CD14-positive monocyte (primary cell): ENCODE measurements around the gene STRAP. TPM values are rescaled to one million over a fixed set of nuclear protein-coding genes. Genes with fewer than 3 reads are reported as not detected.

Experiments
- DNase-seq, 3 donors: peaks; one replicate each; pipeline ENCODE4 v3.0.0-alpha.2; 2011 to 2022
- H2AFZ ChIP-seq: 2 replicates; pipeline ENCODE4 v1.6.0; 2012; ENCODE audit warnings: mild to moderate bottlenecking, low read depth, low read length, inconsistent platforms; ENCODE audit not compliant: insufficient read depth, poor library complexity, severe bottlenecking
- H3K27ac ChIP-seq, 2 donors: 1 replicate in 1 of 2; 2 replicates in 1 of 2; pipeline ENCODE4 v1.5.1; 2012 to 2013; ENCODE audit warnings: low read length in 2 of 2, control low read depth in 1 of 2, inconsistent platforms in 1 of 2, low read depth in 1 of 2, mild to moderate bottlenecking in 1 of 2
- H3K27me3 ChIP-seq, 2 donors: one replicate each; pipeline versions ENCODE4 v1.6.0 to v1.6.1; 2011 to 2013; ENCODE audit warnings: low read length in 2 of 2; ENCODE audit not compliant: control insufficient read depth in 2 of 2, insufficient read depth in 2 of 2
- H3K36me3 ChIP-seq, 2 donors: replicated peaks in 1 of 2; 1 replicate in 1 of 2; 2 replicates in 1 of 2; pipeline versions ENCODE4 v1.5.1 to v1.6.1; 2012 to 2013; ENCODE audit warnings: low read length in 2 of 2, control low read depth in 1 of 2, inconsistent platforms in 1 of 2, mild to moderate bottlenecking in 1 of 2; ENCODE audit not compliant: insufficient read depth in 2 of 2, control insufficient read depth in 1 of 2
- H3K4me1 ChIP-seq, 2 donors: 1 replicate in 1 of 2; 2 replicates in 1 of 2; pipeline versions ENCODE4 v1.5.1 to v1.6.1; 2012 to 2013; ENCODE audit warnings: low read length in 2 of 2, control low read depth in 1 of 2, inconsistent platforms in 1 of 2, mild to moderate bottlenecking in 1 of 2, moderate library complexity in 1 of 2; ENCODE audit not compliant: insufficient read depth in 2 of 2, control insufficient read depth in 1 of 2
- H3K4me2 ChIP-seq: replicated peaks from 2 replicates; pipeline ENCODE3; 2012; ENCODE audit warnings: low read length, moderate library complexity, mild to moderate bottlenecking; ENCODE audit not compliant: poor library complexity, severe bottlenecking; ENCODE audit errors: extremely low read depth
- H3K4me3 ChIP-seq, 3 experiments: fragments of 200-600 bp in 1 of 3; sonication (generic) in 1 of 3; replicated peaks in 1 of 3; 1 replicate in 2 of 3; 2 replicates in 1 of 3; pipeline ENCODE4 v1.5.1; 2011 to 2013; ENCODE audit warnings: low read length in 3 of 3, mild to moderate bottlenecking in 3 of 3, control low read depth in 2 of 3, low read depth in 2 of 3, inconsistent platforms in 1 of 3, moderate library complexity in 1 of 3
- H3K79me2 ChIP-seq: 2 replicates; pipeline ENCODE4 v1.6.0; 2012; ENCODE audit warnings: mild to moderate bottlenecking, control low read depth, inconsistent platforms, low read length, moderate library complexity; ENCODE audit not compliant: insufficient read depth
- H3K9ac ChIP-seq: 2 replicates; pipeline ENCODE4 v1.6.0; 2017; ENCODE audit warnings: low read length, mild to moderate bottlenecking; ENCODE audit not compliant: insufficient read depth, poor library complexity, severe bottlenecking
- H3K9me3 ChIP-seq, 2 donors: replicated peaks in 1 of 2; 1 replicate in 1 of 2; 2 replicates in 1 of 2; pipeline versions ENCODE4 v1.5.1 to v1.6.1; 2012 to 2013; ENCODE audit warnings: low read length in 2 of 2, control low read depth in 1 of 2; ENCODE audit not compliant: control insufficient read depth in 1 of 2, insufficient read depth in 1 of 2
- H4K20me1 ChIP-seq: 2 replicates; pipeline ENCODE4 v1.6.0; 2012; ENCODE audit warnings: mild to moderate bottlenecking, low read length, control low read depth, moderate library complexity; ENCODE audit not compliant: insufficient read depth
- H3K27ac Mint-ChIP-seq, 7 donors: one replicate each; pipeline ENCODE4 v1.8.0; 2020; ENCODE audit warnings: mild to moderate bottlenecking in 7 of 7, mixed read lengths in 7 of 7, moderate library complexity in 6 of 7, inconsistent platforms in 2 of 7
- H3K27me3 Mint-ChIP-seq, 3 donors: one replicate each; pipeline ENCODE4 v1.8.0; 2021 to 2022; ENCODE audit warnings: low read depth in 3 of 3, mild to moderate bottlenecking in 3 of 3, mixed read lengths in 3 of 3, moderate library complexity in 3 of 3, inconsistent platforms in 1 of 3
- H3K36me3 Mint-ChIP-seq, 2 donors: one replicate each; pipeline ENCODE4 v1.8.0; 2020; ENCODE audit warnings: mixed read lengths in 2 of 2, inconsistent platforms in 1 of 2, mild to moderate bottlenecking in 1 of 2
- H3K4me1 Mint-ChIP-seq: one replicate; pipeline ENCODE4 v1.8.0; 2020; ENCODE audit warnings: mild to moderate bottlenecking, mixed read lengths
- H3K4me3 Mint-ChIP-seq, 2 donors: one replicate each; pipeline ENCODE4 v1.8.0; 2020; ENCODE audit warnings: mild to moderate bottlenecking in 2 of 2, mixed read lengths in 2 of 2, moderate library complexity in 1 of 2
- H3K9me3 Mint-ChIP-seq, 7 donors: one replicate each; pipeline ENCODE4 v1.8.0; 2020 to 2022; ENCODE audit warnings: mixed read lengths in 7 of 7, mild to moderate bottlenecking in 6 of 7, moderate library complexity in 6 of 7, inconsistent platforms in 2 of 7
- CTCF ChIP-seq: fragments of 200-600 bp; IDR thresholded peaks from one replicate; pipeline ENCODE4 v1.8.0; 2022; ENCODE audit warnings: antibody characterized with exemption, mild to moderate bottlenecking
- WGBS: methylation state at CpG from one replicate; pipeline ENCODE4 v1.1.5; 2013; ENCODE audit warnings: missing lambda C conversion rate; ENCODE audit not compliant: insufficient coverage; 5-methylcytosine and 5-hydroxymethylcytosine counted together
- intact Hi-C, 2 donors: fragments of 100-400 bp; cut with micrococcal nuclease; formaldehyde crosslinking; loops; one replicate each; pipeline versions ENCODE4 v1.15.0 to v1.15.1; 2023
- polyA plus RNA-seq, 3 donors: library from polyadenylated mRNA; depleted of rRNA in 1 of 3; unstranded in 2 of 3; stranded (reverse) in 1 of 3; fragments of 300-500 nt in 2 of 3; fragments of >200 nt in 1 of 3; fragmentation: Illumina TruSeq in 2 of 3; gene quantifications; 1 replicate in 2 of 3; 2 replicates in 1 of 3; pipeline ENCODE4 v1.2.3, GENCODE V29; 2012 to 2021

STRAP gene
- polyA plus RNA-seq, 3 donors: 53.7 to 111 (median 98.2) TPM

- intact Hi-C loops: no loop called here
Observed at GRCh38 chr12:15875863-15876262, 6.3 kb upstream of the STRAP start.

GRCh38 chr12:15879413-15879812 lies 2.8 kb upstream of the STRAP start:
- H3K27me3 Mint-ChIP-seq: peaks cover 1 to 6% (median 2%) of the 10 kb centered on the region in 3 donors
- no peak for TF ChIP-seq CTCF
- H3K4me2 ChIP-seq: no peak overlapping the region
- intact Hi-C loops: no loop called here
- no peaks in the 10 kb centered on the region for H4K20me1 ChIP-seq
- no peaks in the 10 kb centered on the region for H3K27me3 ChIP-seq
- H3K36me3 Mint-ChIP-seq: peaks cover 7% of the 10 kb centered on the region in 2 donors
- no peak overlapping the region for H3K27ac Mint-ChIP-seq
- no peak overlapping the region for H2AFZ ChIP-seq
- H3K9me3 ChIP-seq: peaks cover 0 to 3% of the 10 kb centered on the region in 2 donors
- no peak for DNase-seq
- no peak overlapping the region for H3K4me3 Mint-ChIP-seq
- H3K9ac ChIP-seq: no peak overlapping the region
- H3K36me3 ChIP-seq: no peaks in the 10 kb centered on the region
- H3K4me1 Mint-ChIP-seq: peaks cover 29% of the 10 kb centered on the region
- H3K27ac ChIP-seq: no peak overlapping the region
- peaks cover 20 to 23% of the 10 kb centered on the region in 2 donors for H3K4me1 ChIP-seq
- H3K79me2 ChIP-seq: peaks cover 23% of the 10 kb centered on the region
- H3K4me3 ChIP-seq: no peak overlapping the region
- peaks cover 2 to 7% (median 6%) of the 10 kb centered on the region in 7 donors for H3K9me3 Mint-ChIP-seq
- WGBS: 100% methylated on average over 2 of the region's 3 CpGs

More at GRCh38 chr12:15875863-15876262, 6.3 kb upstream of the STRAP start:
- Mint-ChIP-seq H3K36me3 (no peaks in the 10 kb centered on the region), H3K9me3 (peaks cover 6 to 7% (median 6%) of the 10 kb centered on the region in 7 donors), H3K4me3 (peak overlapping the region; percentile 67 to 86), H3K4me1 (peaks cover 7% of the 10 kb centered on the region), H3K27me3 (peaks cover 0 to 8% (median 2%) of the 10 kb centered on the region in 3 donors), H3K27ac (peak overlapping the region in 1 of 7 donors; percentile 41)
- Histone ChIP-seq H3K79me2 (no peaks in the 10 kb centered on the region), H4K20me1 (no peaks in the 10 kb centered on the region), H3K27ac (no peak overlapping the region), H3K4me2 (peak overlapping the region; percentile 16), H3K36me3 (no peaks in the 10 kb centered on the region), H3K27me3 (no peaks in the 10 kb centered on the region), H3K9me3 (peaks cover 0 to 5% of the 10 kb centered on the region in 2 donors), H3K4me1 (no peaks in the 10 kb centered on the region), H3K4me3 (peak overlapping the region in 1 of 3 experiments; percentile 24), H2AFZ (peak overlapping the region; percentile 65), H3K9ac (no peak overlapping the region)
- 100% methylated on average over 1 of the region's 1 CpG for WGBS
- DNase-seq: no peak
- TF ChIP-seq CTCF: no peak
